ENCODE results near the gene ZNF45. TPM values are rescaled to one million over a fixed set of nuclear protein-coding genes. Genes with fewer than 3 reads are reported as not detected.
"Not testable (repeated sequence)": the region's sequence is repeated elsewhere in the genome, so short reads cannot be mapped to it uniquely, and the experiment has no call there.

Gene ZNF45
- total RNA-seq: 14.0 and 16.9 TPM in 2 replicates

DNA sequence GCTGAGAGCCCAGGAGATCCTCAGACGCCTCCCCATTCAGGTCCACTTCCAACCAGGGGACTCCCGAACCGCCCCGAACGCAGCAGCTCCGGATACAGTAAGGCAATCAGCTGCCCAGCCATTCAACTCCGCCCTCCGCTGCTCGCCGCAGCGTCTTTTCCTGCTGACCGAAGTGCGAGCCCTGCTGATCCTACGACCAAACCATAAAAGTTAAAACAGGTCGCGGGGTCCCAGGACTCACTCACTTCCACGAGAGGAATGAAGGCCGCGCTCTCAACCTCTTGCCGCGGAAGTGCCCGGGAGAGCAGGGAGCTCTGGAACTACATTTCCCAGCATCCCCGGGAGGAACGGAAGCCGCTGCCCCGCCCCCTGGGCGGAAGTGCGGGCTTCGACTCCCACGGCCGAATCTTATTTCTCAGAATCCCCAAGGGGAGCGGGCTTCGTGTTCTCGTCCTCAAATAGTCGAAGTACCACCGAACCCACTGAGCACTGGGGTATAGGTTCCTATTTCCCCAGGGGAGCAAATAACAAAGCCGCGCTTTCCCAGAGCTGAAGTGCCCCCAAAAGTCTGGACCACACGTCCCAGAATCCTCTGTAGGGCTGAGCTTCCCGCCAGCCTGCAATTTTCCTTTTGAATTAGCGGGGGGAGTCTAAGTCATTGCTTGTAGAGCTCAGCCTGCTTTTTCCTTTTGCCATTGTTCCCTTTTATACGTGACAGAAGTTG lies at the start of gene ZNF45:
ZNF45 (minus strand) TSS at position 298 of the 724 bp plus-strand sequence. CDS start 13,097 bp downstream, outside the sequence.
- peak; percentile 77 to 89 for DNase-seq (ENCODE audit: low read depth in 2 of 2)

DNA sequence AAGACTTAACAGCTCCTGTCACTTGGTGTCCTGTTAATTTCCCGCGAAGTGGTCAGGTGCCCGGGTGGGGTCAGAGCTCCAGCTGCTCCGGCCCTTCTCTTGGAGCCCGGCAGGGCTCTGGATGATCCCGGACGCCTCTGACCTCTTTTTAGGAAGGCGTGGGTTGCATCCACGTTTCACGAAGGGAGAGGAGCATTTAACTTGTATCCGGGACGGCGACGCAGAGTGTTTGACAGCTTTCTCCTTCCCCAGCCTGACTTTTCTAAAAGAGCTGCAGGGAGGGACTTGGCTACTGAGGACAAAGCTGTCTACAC lies 49.6 kb upstream of the ZNF45 start:
- no peak for DNase-seq (ENCODE audit: low read depth in 2 of 2)

DNA sequence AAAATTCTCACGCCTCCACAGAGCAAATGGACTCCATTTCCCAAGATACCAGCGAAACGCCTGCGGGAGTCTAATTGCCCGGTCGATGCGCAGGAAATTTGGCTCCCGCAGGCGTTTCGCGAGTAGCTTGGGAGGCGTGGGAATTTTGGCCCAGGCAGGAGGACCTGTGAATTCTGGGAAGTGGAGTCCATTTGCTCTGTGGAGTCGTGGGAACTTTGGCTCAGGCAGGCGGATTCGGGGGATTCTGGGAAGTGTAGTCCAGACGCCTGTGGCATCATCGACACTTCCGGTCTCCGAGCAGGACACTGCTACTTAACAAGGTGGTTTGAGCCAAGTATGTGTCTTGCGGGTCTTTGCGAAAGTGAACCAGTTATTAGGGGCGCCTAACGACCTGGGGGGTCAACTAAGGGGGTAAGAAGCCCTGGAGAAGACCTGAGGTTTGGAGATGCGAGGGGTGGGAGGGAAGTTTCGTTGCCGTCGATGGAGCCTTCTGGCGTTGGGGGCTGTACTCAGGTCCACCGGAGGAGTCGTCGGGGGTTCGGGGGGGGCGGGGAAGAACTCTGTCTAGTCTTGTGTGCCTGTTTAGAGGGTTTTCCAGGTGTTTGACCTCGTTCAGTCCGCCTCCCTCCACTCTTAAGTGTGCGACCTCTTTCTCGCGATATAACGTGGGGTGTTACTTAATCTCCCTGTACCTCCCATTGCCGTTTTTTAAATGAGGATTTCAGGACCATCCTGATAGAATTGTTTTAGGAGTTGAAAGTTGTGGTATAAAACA lies 49.0 kb upstream of the ZNF45 start, which contains the start of gene ZNF155:
ZNF155 (plus strand) TSS at position 277 of the 775 bp plus-strand sequence. CDS start 4,356 bp downstream, outside the sequence.
- peak; percentile 89 to 97 for DNase-seq (ENCODE audit: low read depth in 2 of 2)

DNA sequence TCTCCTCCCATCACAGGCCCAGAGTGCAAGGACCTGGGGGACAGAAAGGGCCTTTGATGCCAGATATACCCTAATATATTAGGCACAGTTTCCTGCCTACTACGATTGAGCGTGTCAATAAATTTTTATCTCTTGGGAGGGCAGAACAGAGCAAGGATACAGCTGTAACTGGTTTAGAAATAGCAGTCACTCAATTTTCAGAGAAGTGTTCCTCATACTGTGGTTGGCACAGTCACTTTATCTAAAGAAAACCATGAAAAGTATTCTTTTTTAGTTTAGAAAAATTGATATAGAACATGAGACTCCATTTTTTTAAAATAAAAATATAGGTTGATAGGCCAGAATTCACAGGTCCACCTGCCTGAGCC lies 48.4 kb upstream of the ZNF45 start:
- no peak for DNase-seq (ENCODE audit: low read depth in 2 of 2)

DNA sequence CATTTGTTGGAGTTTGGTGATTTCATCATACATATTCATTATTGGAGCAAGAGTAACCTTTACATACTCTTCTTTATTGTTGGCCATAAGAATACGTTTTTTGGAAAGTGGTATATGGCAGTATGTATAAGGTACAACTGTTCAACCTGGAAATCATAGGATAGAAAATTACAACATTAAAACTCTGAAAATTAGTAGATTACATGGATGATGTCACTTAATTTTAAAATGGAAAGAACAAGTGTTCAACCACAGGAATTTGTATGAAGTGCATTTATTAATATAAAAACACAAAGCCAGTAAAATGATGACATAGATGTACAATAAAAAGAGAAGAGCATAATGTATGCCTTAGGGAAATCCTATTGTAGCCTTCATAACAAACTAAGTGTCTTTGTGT lies 41.6 kb upstream of the ZNF45 start:
- DNase-seq (ENCODE audit: low read depth in 2 of 2): no peak

DNA sequence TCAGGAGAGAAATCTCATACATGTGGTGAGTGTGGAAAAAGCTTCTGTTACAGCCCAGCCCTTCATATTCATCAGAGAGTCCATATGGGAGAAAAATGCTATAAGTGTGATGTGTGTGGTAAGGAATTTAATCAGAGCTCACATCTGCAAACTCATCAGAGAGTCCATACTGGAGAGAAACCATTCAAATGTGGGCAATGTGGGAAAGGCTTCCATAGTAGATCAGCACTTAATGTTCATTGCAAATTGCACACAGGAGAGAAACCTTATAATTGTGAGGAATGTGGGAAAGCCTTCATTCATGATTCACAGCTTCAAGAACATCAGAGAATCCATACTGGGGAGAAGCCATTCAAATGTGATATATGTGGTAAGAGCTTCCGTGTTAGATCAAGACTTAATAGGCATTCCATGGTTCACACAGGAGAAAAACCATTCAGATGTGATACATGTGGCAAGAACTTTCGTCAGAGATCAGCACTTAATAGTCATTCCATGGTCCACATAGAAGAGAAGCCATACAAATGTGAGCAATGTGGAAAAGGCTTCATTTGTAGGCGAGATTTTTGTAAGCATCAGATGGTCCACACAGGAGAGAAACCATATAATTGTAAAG lies 31.1 kb upstream of the ZNF45 start:
- DNase-seq (ENCODE audit: low read depth in 2 of 2): no peak

DNA sequence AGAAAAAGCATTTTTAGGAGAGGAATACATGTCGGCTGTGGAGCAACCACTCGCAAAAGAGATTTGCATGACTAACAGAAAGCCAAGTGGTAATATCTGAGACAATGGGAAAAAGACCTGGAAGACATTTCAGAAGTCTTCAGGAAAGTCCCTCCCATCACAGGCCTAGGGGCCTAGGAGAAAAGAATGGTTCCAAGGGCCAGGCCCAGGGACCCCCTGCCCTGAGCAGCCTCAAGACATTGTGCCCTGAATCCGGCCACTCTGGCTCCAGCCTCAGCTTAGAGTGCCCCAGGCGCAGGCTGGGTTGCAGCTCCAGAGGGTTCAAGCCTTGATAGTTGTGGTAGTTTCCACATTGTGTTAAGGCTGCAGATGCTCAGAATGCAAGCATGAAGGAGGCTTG lies 25.3 kb upstream of the ZNF45 start:
- no peak for DNase-seq (ENCODE audit: low read depth in 2 of 2)

DNA sequence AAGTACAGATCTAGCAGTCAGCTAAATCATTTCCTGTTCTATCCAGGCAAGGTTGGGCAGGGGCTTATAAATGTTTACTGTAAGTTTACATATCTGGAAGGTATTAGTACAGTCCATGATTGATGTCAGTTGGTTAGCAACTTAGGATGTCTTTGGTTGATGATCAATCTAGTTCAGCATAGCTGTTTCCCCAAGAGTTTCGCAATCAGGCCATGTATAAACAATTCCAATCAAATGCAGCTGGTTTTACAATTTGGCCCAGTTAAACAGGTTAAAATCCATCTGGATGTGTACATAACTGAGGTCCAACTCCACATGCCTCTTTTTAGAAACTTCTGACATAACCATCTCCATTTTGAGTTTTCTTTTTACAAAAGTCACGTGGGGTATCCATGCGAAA lies 22.8 kb upstream of the ZNF45 start:
- no peak for DNase-seq (ENCODE audit: low read depth in 2 of 2)

DNA sequence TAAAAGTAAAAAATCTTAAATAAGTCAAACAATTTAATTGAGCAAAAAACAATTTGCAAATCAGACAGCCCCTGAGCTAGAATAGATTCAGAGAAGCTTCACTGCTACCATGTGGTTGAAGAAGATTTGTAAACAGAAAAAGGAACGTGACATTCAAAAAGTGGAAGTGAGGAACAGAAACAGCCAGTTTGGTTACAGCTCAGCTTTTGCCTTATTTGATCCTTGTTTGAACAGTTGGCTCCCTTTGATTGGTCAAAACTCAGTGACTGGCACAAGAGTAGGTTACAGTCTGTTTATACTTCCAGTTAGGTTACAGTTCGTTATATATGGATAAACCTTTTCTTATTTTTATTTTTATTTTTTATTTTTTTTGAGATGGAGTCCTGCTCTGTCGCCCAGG lies 21.7 kb upstream of the ZNF45 start:
- DNase-seq (ENCODE audit: low read depth in 2 of 2): no peak

DNA sequence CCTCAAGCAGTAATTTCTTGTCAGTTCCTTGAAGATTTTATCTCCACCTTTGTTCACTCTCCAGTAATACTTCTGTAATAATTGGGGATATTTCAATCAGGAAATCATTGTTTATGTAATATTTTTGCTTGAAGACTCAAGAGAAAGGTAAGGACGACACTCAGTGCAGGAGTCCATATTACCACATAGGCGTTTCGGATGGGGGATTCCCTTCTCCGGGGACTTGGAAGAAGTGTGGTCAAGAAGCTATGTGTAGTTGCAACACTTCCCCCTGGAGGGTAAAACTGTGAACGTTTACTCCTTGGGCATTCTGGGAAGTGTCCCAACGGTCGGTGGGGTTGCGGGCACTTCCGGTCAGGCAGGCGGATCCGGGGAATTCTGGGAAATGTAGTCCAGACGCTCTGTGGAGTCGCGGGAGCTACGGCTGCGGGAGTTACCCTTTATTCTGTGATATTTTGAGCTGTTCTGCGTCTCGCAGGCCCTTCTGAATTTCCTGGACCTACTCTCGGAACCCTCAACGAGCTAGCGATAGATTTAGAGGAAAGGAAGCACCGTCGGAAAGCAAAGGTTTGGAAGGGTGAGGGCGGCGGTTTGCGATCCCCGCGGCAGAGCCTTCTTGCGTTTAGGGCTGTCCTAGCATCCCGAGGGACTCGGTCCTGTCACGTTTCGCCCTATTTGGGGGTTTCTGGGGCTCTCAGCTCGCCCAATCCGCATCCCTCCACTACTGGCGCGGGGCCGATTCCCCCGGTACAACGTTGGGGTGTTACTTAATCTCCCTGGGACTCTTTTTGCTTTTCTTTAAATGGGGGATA lies 16.0 kb upstream of the ZNF45 start, which contains the start of gene ZNF221:
ZNF221 (plus strand) TSS at position 395 of the 812 bp plus-strand sequence. CDS start 11,499 bp downstream, outside the sequence.
- DNase-seq (ENCODE audit: low read depth in 2 of 2): peak; percentile 70 to 94

DNA sequence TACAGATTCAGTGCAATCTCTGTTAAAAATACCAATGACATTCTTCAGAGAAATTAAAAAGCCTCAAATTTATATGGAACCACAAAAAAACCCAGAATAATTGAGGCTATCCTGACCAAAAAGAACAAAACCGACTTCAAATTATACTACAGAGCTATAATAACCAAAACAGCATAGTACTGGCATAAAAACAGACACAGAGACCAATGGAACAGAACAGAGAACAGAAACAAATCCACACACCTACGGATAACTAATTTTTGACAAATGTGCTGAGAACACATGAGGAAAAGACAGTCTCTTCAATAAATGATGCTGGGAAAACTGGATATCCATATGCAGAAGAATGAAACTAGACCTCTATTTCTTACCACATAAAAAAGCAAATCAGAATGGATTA lies 14.7 kb upstream of the ZNF45 start:
- not testable (repeated sequence) for DNase-seq (ENCODE audit: low read depth in 2 of 2)

DNA sequence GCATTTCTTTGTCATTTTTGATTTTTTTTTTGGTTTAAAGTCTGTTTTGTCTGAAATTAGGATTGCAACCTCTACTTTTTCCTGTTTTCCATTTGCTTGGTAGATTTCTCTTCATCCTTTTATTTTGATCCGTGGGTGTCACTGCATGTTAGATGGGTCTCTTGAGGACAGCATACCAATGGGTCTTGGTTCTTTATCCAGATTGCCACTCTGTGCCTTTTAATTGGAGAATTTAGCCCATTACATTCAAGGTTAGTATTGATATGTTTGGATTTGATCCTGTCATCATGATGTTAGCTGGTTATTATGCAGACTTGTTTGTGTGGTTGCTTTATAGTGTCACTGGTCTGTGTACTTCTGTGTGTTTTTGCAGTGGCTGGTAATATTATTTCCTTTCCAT lies 12.3 kb upstream of the ZNF45 start:
- DNase-seq (ENCODE audit: low read depth in 2 of 2): not testable (repeated sequence)

DNA sequence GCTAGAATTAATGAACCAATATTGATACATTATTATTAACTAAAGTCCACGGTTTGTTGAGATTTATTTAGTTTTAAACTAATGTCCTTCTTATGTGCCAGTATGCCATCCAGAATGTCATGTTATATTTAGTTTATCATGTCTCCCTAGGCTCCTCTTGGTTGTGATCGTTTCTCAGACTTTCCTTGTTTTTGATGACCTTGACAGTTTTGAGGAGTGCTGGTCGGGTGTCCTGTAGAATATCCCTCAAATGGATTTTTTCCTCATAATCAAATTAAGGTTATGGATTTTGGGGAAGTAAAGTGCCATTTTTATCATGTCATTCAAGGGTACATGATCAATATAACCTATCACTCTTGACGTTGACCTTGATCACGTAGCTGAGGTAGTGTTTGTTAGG lies 6.1 kb upstream of the ZNF45 start:
- DNase-seq (ENCODE audit: low read depth in 2 of 2): no peak

DNA sequence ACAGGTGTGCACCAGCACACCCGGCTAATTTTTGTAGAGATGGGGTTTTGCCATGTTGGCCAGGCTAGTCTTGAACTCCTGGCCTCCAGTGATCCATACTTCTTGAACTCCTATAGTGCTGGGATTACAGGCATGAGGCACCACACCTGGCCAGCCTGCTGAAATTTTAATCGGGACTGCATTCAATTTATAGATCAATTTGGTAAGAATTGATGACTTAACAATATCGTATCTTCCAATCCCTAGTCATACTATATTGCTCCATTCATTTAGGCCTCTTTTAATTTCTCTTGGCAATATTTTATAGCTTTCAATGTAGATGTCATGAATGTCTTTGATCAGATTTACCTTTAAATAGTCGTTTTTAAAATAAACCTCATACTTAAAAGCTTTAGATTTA lies 5.6 kb upstream of the ZNF45 start:
- DNase-seq (ENCODE audit: low read depth in 2 of 2): no peak

DNA sequence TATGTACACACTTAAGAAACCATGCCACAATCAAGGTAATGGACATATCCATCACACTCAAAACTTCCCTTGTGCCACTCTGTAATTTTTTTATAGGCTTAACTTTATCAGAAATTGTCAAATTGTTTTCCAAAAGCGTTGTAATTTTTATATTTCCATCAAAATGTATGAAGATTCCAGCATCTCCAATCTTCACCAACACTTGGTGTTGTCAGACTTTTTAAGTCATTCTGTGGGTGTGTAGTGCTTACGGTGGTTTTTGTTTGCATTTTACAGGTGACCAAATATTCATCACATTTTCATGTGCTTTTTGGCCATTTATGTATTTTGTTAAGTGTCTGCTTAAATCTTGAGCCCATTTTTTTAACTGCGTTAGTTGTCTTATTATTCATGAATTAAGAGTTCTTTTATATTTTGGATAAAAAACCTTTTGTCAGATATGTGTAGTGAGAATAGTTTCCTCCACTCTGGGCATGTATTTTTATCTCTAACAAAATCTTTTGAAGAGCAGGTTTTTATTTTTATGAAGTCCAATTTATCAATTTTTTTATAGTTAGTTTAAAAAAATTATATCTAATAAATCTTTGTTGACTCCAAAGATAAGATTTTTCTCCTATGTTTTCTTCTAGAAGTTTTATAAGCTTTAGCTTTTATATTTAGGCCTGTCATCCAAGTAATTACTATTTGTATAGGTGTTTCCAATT lies 4.6 kb upstream of the ZNF45 start:
- no peak for DNase-seq (ENCODE audit: low read depth in 2 of 2)

DNA sequence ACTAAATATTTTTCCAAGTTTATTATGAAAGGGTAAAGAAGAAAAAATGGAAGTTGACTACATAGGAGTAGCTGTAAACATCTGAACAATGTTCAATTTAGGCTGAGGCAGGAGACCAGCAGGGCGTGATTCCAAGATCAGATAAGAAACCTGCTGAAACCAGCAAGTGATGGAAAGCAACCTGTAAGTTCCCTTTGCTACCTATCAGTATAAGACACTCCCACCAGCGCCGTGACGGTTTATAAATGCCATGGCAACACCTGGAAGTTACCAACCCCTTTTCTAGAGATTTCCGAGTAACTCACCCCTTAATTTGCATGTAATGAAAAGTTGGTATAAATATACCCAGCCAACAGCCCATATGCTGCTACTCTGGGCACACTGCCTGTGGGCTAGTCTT lies 1.1 kb upstream of the ZNF45 start:
- no peak for DNase-seq (ENCODE audit: low read depth in 2 of 2)

DNA sequence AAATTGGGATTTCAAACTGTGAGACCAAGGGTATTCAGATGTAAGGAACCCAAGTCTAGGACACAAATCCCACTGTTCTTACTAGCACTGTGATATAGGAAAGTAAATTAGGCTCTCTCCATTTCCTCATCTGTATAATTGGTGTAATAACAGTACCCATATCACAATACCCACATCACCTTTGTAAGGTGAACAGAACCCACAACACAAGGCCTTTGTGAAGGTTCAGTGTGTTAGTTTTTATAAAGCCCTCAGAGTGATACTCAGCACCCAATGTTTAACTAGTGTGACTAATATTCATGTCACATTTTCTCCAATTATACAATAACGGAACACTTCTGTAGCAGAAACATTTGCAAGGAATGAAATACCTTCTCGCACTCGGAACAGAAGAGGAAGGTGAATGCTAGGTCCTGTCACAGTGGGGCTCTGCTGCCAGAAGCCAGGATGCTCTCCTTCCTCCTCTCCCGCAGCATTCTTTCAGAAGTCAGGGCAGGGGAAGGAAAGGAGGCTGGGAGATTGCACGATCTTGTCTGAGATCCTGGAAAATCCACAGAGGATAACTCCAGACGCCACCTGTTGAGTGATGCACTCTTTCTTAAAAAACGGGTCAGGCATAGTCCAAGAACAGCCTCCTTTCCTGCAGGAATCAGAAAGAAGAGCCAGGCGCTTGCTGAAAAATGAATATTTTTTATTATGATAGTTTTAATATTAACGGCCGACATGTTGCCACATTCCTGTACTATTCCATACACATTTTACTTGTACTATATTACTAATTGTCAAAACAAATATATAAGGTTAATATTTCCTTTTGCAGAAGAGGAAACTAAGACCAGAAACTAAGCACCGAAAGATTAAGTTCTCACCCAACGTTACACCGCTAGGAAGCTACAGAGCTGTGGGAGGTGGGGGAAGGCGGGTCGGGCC lies 762 bp downstream of the ZNF45 start:
- DNase-seq (ENCODE audit: low read depth in 2 of 2): peak in 1 of 2 donors; percentile 4

DNA sequence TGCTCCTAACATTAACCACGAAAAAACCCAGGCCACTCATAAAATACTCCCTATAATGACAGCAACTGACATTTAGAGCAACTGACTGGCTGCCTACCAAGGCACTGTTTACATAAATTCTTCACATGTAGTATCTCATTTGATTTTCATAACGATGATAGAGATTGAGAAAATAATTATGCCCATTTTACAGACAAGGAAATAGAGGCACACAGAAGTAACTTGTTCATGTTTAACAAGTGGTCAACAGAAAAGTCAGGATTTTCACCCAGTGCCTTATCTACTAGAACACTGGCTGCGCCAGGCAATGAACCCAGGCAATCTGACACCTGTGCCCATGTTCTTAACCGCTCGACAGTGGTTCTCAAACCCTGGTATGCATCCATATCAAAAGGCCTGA lies 6.3 kb downstream of the ZNF45 start:
- no peak for DNase-seq (ENCODE audit: low read depth in 2 of 2)

DNA sequence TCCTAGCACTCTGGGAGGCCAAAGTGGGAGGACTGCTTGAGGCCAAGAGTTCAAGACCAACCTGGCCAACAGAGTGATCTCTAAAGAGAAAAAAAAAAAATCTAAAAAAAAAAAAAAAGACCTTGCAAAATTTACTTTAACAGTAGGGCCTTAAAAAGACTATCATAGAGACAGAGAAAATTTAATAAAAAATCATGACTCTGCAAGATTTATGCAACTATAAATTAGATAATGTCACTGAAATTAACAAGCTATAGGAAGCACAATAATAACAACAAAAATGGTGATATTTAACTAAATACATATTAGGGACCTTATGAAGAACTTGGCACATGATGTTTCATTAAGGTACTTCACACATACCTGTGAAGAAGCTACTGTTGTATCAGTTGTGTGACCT lies 11.2 kb downstream of the ZNF45 start:
- DNase-seq (ENCODE audit: low read depth in 2 of 2): no peak

DNA sequence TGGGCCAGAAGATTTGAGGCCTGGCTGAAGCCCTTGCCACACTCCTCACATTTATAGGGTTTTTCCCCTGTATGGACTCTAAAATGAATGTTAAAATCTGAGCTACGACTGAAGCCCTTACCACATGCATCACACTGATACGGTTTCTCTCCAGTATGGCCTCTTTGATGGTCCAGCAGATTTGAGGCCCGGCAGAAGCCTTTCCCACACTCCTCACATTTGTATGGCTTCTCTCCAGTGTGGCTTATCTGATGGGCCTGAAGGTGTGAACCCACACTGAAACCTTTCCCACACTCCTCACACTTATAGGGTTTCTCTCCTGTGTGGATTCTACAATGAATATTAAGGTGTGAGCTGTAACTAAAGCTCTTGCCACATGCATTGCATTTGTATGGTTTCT lies 21.0 kb downstream of the ZNF45 start:
- no peak for DNase-seq (ENCODE audit: low read depth in 2 of 2)
